Tongue (tissue), 2 donors: ENCODE measurements around the gene MZT2A. TPM values are rescaled to one million over a fixed set of nuclear protein-coding genes. Genes with fewer than 3 reads are reported as not detected.
"Not testable (repeated sequence)": the region's sequence is repeated elsewhere in the genome, so short reads cannot be mapped to it uniquely, and the experiment has no call there.

Experiments used
- DNase-seq: peaks from one replicate; pipeline ENCODE4 v3.0.0-alpha.2; 2015
- total RNA-seq: library from RNA; depleted of rRNA; stranded (reverse); fragments of >200 nt; gene quantifications from one replicate; pipeline ENCODE4 v1.2.3, GENCODE V29; 2014

The MZT2A gene
- total RNA-seq, 1 donor from 2014 or later = 51.6 TPM

DNA sequence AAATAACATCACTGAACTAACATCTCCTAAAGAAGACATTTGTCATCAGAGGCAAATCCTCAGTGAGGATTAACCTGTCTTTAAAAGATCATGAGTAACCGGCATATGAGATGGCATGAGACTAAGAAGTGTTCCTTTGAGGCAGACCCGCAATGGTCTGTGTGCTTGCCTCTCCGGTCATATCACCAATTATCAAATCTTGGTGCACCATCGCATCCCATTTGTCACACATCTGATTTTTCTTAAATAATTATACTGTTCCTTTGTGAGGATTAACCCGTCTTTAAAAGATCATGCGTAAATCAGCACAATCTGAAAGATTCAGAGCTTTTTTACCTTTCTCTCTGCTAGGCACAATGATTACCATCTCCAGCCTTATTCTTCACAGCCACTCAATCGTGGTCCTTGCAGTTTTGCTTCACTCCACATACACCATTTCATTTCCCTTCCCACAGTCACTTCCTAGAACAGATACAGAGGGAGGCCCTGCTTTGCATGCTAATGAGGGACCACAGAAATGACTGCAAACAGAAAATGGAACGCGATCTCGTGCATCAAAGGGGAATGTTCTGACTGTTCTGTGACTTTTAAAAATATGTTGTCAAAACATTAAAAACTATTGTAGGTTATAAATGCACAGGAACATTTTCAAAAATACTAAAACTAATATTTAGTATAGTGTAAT is 40.8 kb downstream of the MZT2A start:
- DNase-seq = not testable (repeated sequence)

DNA sequence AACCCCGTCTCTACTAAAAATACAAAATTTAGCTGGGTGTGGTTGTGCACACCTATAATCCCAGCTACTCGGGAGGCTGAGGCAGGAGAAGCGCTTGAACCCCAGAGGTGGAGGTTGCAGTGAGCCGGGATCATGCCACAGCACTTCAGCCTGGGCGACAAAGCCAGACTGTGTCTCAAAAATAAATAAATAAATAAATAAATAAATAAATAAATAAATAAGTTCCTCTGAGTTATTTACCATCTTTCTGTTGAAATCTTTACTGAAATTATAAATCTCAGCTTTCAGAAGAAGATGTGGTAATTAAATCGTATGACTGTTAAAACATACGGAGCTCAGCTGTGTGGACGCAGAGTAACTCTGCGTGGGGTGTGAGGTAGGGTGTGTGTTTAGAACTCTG is 44.2 kb downstream of the MZT2A start:
- DNase-seq = not testable (repeated sequence)

- no peak for DNase-seq
Measured at GRCh38 chr2:131445896-131446295, 46.3 kb downstream of the MZT2A start.

- DNase-seq = not testable (repeated sequence)
Measured at GRCh38 chr2:131445515-131445797, 46.7 kb downstream of the MZT2A start.

DNA sequence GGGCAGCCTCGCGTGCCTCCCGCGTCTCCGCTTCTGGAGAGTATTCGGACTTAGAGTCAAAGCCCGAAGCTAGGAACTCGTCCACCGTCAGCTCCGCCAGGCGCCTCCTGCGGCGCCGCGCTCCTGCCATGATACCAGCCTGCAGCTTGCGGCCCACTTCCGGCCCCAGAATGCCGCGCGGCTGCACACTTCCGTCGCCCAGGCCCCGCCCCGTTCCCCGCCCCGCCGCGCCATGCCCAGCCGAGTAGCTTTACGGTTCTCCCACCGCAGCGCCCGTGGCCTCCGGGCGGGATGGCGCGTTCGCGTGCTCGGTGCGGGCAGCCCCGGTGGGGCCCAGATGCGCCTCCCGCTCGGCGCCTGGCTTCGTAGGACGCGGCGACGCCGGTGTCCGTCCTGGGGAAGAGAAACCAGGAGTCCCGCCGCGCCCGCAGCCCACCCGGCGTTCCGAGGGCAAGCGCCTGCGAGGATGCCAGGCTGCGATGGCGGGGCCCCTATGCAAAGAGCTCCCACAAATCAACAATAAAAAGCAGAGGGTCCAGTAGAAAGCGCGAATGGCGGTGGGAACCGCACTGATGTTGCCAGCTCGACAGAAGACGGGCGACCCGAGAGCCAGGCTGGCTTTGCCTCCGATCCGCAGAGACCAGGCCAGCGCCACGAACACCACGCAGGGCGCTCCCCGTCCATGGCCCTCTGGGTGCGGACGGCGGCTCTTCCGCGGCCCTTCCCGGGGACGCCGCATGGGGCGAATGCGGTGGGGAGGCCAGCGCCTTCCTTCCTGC is 47.3 kb downstream of the MZT2A start:
- not testable (repeated sequence) for DNase-seq

DNA sequence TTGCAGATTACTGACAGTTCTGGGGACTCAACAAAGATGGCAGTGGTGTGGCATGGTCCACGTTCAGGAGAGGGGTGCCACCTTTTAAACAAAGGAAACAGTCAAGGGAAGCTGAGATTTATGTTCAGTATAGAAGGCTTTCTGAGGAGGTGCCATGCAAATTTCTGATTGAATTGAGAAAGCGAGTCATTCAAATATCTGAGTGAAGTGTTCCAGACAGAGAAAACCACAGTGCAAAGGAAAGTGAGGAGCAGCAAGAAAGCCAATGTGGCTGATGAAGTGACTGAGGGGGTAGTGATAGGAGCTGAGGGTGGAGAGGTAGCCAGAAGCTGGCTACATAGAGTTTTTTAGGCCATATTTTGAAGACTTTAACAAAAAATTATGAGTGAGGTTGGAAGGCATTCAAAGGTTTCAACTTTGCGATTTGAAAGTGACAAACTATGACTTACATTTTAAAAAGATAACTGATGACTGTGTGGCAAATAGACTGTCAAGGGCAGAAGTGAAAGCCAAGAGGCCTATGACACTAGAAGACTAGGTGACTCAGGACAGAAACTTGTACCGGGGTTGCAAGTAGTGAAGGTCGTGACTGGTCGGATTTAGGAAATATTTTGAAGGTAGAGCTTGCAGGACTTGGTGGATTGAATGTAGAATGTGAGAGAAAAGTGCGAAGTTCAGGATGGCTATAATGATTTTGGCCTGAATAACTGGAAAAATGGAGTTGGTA is 51.3 kb downstream of the MZT2A start:
- DNase-seq = not testable (repeated sequence)

Other genes starting within 250 kb of the MZT2A start
- gene RAB6D, start 128.2 kb downstream of the MZT2A start, total RNA-seq = not detected
- gene TUBA3D, start 16.3 kb downstream of the MZT2A start, total RNA-seq = not detected
- gene CCDC74A, start 35.5 kb upstream of the MZT2A start, total RNA-seq = 2.2 TPM